ENCODE data around the gene FBN1.

DNA sequence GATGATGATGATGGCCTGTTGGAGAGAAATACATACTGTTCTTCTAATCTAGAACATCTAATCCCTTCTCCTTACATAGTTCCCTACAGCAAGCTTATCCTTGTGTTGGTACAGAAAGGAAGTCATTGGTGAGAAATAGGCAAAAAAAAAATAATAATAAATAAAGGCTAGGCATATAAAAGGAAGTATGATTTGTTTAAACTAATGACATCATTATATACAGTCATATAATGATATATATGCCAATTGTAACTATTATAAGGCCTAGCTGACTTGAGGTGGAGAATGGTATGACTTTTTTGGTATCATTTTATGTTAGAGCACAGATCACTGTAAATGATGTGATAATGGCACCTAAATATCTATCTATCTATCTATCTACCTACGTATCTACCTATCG lies 171.8 kb downstream of the FBN1 start:
- no peak for TF ChIP-seq CTCF (IDR thresholded peaks at IDR 0.05)
- no peak for TF ChIP-seq POLR2A (IDR thresholded peaks at IDR 0.05)

All from adrenal gland (tissue), 5 donors.